Activated CD8-positive, alpha-beta memory T cell treated with anti-CD3 and anti-CD28 coated beads for 24 hours (primary cell): ENCODE results near the gene SLC6A19.
"Not testable (repeated sequence)": the region's sequence is repeated elsewhere in the genome, so short reads cannot be mapped to it uniquely, and the experiment has no call there.

Source experiments
- DNase-seq: peaks from one replicate; pipeline ENCODE4 v3.0.0-alpha.2; 2020

Gene SLC6A19

GRCh38 chr5:1201327-1202025 lies at the start of gene SLC6A19:
SLC6A19 (plus strand) TSS chr5:1201595; CDS start chr5:1201651, 56 bp downstream.
- DNase-seq = no peak

DNA sequence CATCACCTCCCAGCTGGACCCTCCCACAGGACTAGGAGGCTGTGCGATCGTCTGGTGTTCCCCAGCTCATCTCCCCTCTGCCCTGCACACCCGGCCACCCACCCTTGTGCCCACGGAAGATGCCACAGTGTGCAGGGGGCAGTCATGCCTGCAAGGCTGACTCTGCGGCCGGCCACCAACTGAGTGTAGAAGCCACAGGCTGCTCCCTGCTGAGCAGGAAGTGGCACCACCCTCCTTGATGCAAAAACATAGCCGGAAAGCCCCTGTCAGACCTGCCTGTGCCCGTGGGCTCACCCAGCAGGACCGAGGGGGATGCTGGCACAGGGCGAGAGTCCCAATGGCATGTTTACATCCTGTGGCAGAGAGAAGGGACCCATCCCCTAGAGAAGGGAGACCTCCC lies 49.2 kb upstream of the SLC6A19 start:
- peak; percentile 73 for DNase-seq

- DNase-seq = no peak
These were observed 48.6 kb upstream of the SLC6A19 start for GRCh38 chr5:1152771-1153282.

- peak; percentile 67 for DNase-seq
These were observed 48.0 kb upstream of the SLC6A19 start for GRCh38 chr5:1153428-1153827.

GRCh38 chr5:1155191-1156032 lies 46.0 kb upstream of the SLC6A19 start:
- DNase-seq = no peak

- no peak for DNase-seq
These were observed 45.2 kb upstream of the SLC6A19 start for GRCh38 chr5:1156033-1156753.

- no peak for DNase-seq
These were observed 44.5 kb upstream of the SLC6A19 start for GRCh38 chr5:1156754-1157460.

DNA sequence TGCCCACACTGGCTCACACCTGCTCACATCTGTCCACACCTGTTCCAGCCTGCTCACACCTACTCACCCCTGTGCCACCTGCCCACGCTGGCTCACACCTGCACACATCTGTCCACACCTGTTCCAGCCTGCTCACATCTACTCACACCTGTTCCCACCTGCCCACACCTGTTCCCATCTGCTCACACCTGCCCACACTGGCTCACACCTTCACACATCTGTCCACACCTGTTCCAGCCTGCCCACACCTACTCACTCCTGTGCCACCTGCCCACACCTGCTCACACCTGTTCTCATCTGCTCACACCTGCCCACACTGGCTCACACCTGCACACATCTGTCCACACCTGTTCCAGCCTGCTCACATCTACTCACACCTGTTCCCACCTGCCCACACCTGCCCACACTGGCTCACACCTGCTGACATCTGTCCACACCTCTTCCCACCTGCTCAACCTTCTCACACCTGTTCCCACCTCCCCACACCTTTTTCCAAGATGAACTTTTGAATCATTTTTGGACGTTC lies 43.9 kb upstream of the SLC6A19 start:
- DNase-seq = not testable (repeated sequence)

GRCh38 chr5:1158647-1159340 lies 42.6 kb upstream of the SLC6A19 start:
- DNase-seq = no peak

DNA sequence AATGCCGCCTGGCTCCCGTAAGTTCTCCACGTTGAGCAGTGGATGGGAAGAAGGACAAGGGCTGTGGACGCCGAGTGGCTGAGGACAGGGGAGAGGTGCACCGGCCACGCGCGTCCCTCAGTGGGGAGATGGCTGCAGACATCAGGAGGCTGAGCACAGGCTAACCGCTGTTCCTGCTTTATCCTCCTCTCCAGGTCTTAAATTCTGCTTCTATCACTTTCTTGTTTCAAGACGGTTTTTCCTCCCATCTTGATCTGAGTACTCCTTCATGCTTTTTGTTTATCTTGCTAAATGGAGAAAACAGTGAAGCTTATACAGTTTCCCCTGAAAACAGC lies 42.1 kb upstream of the SLC6A19 start:
- DNase-seq = no peak

GRCh38 chr5:1159774-1160406 lies 41.5 kb upstream of the SLC6A19 start:
- no peak for DNase-seq

DNA sequence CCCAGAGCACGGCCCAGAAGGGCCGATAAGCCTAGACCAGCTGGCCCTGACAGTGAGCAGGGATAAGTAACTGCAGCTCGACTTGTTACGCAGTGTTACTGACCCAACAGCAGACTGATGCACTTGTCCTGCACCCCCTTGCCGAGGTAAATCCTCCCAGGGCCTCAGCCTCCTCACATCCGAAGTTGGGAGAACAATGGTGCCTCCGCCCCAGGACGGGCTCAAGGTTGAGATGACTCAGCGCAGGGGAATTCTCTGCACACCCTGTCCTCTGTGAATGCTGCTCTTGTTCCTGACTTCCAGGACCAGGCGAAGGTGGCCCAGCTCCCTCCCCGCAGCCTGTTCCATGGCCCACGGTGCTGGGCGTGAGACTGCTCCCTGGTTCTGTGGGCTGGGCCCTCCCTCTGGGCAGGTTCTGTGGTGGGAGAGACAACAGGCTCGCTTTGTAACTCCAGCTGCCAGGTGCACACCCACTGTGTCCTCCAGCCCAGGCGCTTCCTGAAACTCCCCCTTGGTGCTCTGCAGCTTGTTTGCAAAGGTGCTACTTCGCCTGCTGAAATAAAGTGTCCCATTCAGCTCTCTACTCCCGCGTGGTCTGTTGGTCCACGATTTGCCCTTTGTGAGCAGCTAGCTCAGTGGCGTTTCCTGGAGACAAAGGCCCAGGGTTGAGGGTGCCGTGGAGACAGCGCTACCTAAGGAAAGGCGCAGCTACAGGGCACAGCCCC lies 40.1 kb upstream of the SLC6A19 start:
- DNase-seq = no peak

DNA sequence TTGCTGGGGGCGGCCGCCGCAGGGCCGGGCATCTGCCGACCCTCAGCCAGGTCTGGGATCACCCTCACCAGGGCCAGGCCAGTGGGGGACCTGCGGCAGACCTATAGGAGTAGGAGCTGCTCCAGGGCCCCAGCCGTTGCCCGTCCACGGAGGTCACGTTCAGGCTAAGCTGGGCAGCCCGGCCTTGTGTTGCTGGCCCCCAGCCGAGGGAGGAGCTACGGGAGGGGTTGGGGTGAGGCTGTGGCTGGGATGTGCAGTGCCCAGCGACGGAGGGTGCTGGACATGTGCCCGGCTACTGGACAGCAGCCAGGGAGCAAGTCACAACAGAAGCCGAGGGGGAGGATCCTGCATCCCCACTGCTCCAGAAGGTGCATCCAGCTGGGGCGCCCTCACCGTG lies 39.6 kb upstream of the SLC6A19 start:
- no peak for DNase-seq

GRCh38 chr5:1162276-1162675 lies 39.1 kb upstream of the SLC6A19 start:
- DNase-seq = no peak

DNA sequence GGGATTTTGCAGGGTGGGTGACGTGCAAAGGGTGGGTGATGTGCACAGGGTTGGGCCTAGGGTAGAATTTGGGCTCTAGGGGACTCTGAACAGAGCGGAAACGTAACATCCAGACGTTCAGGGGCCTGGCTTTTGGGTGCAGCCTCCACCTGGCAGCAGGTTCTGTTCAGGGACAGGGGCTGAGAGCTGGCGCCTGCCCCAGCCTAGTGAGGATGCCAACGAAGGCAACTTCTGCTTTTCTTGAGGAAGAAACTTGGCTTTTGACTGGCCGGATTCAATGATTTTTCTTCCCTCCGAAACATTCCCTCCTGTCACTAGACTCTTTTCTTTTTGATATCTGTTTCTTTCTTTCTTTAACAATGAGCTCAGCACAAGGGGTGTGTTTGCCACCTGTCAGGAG lies 38.6 kb upstream of the SLC6A19 start:
- no peak for DNase-seq

- no peak for DNase-seq
These were observed 38.0 kb upstream of the SLC6A19 start for GRCh38 chr5:1163366-1163765.

GRCh38 chr5:1163879-1164278 lies 37.5 kb upstream of the SLC6A19 start:
- DNase-seq = no peak

GRCh38 chr5:1164696-1165630 lies 36.4 kb upstream of the SLC6A19 start:
- DNase-seq = no peak

GRCh38 chr5:1165864-1166263 lies 35.5 kb upstream of the SLC6A19 start:
- no peak for DNase-seq

DNA sequence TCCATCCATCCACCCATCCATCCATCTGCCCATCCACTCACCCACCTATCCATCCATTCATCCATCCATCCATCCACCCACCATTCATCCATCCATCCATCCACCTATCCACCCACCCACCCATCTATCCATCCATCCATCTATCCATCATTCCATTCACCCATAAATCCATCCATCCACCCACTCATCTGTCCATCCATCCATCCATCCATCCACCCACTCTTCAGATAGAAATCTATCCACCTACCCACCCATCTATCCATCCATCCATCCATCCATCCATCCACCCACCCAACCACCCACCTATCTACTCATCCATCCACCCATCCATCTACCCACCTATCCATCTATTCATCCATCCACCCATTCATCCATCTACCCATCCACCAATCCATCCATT lies 35.0 kb upstream of the SLC6A19 start:
- DNase-seq = no peak
